CD8-positive, alpha-beta memory T cell (primary cell): ENCODE results near the gene CLEC3B. TPM values are rescaled to one million over a fixed set of nuclear protein-coding genes. Genes with fewer than 3 reads are reported as not detected.

ENCODE experiments used
- polyA plus RNA-seq: library from polyadenylated mRNA; unstranded; fragments of 300-500 nt; fragmentation: Illumina TruSeq; gene quantifications from one replicate; pipeline ENCODE4 v1.2.3, GENCODE V29; 2021
- total RNA-seq, 2 experiments: library from RNA; stranded (reverse); gene quantifications; one replicate each; pipeline ENCODE4 v1.2.3, GENCODE V29; 2021

CLEC3B gene
- total and polyA plus RNA-seq, 3 experiments from 2014 or later: 0.24 TPM; not detected in 2

Other genes with a start within 250 kb of the CLEC3B start
- 1 to 10 TPM; 8.2 to 9.1 TPM for gene TMEM42, start 164.4 kb upstream of the CLEC3B start, total RNA-seq
- 35.9 TPM for gene TMEM42, start 164.4 kb upstream of the CLEC3B start, polyA plus RNA-seq
- gene TGM4, start 151.7 kb upstream of the CLEC3B start, total RNA-seq: not detected
- gene TGM4, start 151.7 kb upstream of the CLEC3B start, polyA plus RNA-seq: 0.43 TPM
- gene ZDHHC3, start 50.1 kb upstream of the CLEC3B start, total RNA-seq: 10 to 100 TPM; 40.9 to 41.8 TPM
- 46.3 TPM for gene ZDHHC3, start 50.1 kb upstream of the CLEC3B start, polyA plus RNA-seq
- 10 to 100 TPM; 86.4 to 89.6 TPM for gene EXOSC7, start 50.1 kb upstream of the CLEC3B start, total RNA-seq
- gene EXOSC7, start 50.1 kb upstream of the CLEC3B start, polyA plus RNA-seq: 42.1 TPM
- gene CDCP1, start 120.1 kb downstream of the CLEC3B start, total RNA-seq: under 1 TPM; 0.71 to 0.96 TPM
- not detected for gene CDCP1, start 120.1 kb downstream of the CLEC3B start, polyA plus RNA-seq
- under 1 TPM; 0.11 to 0.13 TPM for gene TMEM158, start 200.0 kb downstream of the CLEC3B start, total RNA-seq
- not detected for gene TMEM158, start 200.0 kb downstream of the CLEC3B start, polyA plus RNA-seq